ENCODE data around the gene S100A3.

The S100A3 gene

GRCh38 chr1:153547560-153548551, 1.2 kb downstream of the S100A3 start:
- no peak for DNase-seq

GRCh38 chr1:153546796-153547559, 2.1 kb downstream of the S100A3 start:
- DNase-seq, result peak; percentile 33

DNA sequence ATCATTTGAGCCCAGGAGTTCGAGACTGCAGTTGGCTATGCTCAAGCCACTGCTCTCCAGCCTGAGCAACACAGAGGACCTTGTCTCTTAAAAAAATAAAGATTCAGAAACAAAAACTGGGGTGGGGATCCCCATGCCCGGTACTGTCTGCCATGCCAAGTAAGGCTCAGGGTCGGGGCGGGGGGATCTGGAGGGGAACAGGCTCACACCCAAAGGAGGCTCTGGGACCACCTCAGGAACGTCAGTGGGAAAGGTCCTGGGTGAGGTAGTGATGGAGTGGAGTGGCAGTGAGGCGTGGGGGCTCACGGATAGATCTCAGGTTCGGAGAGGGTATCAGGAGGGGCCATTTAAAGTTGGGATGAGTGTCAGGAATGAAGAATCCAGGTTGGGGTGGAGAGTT, 2.7 kb downstream of the S100A3 start:
- DNase-seq, result no peak

DNA sequence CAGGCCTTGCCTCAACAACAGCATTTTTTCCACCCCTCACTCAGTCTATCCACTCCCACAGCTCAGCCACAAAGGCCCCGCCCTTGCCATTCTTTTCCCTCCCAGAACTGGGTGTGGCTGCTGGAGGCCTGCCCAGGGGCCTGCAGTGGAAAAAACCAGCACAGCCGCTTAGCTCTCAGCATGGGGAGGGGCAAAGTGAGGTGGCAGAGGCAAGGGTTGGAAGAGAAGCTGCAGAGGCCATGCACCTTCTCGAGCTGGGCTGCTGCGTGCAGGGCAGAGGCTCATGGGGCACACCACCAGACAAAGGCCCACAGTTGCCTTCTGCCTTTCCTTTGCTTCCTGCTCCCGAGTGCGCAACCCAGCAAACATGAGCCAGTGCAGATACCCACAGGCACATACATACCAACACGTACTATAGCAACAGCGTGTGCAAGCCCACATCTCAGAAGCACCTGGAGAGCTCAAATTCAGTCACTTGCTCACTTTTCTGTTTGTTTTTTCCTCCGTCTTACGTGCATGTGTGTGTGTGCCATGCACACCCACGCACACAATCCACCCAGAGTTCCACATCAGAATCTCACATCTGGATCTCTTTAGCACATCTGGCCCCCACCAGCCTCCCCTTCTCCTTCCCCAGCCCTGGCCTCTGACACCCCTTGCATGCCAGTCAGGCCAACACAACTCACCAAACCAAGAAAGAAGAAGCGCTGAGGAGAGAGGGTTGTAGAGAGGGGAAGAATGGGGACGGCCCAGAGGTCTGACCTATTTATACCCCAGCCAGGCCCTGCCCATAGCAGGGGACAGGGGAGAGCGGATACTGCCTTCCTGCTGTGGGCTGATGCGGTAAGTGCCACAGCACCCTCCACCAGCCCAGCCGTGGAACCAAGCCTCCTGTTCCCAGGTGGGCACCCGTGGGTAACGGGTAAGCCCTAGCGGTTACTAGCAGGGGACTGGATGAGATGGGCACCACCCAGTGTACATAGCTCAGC, 3.7 kb downstream of the S100A3 start, which contains the start of gene S100A4:
TSS of gene S100A4 (minus strand) at position 740 of the 989 bp plus-strand sequence. CDS start 1,012 bp downstream, outside the sequence.
- peak; percentile 97 for DNase-seq

GRCh38 chr1:153544453-153545066, 4.5 kb downstream of the S100A3 start:
- no peak for DNase-seq

GRCh38 chr1:153543736-153544135, 5.3 kb downstream of the S100A3 start:
- DNase-seq, result no peak

DNA sequence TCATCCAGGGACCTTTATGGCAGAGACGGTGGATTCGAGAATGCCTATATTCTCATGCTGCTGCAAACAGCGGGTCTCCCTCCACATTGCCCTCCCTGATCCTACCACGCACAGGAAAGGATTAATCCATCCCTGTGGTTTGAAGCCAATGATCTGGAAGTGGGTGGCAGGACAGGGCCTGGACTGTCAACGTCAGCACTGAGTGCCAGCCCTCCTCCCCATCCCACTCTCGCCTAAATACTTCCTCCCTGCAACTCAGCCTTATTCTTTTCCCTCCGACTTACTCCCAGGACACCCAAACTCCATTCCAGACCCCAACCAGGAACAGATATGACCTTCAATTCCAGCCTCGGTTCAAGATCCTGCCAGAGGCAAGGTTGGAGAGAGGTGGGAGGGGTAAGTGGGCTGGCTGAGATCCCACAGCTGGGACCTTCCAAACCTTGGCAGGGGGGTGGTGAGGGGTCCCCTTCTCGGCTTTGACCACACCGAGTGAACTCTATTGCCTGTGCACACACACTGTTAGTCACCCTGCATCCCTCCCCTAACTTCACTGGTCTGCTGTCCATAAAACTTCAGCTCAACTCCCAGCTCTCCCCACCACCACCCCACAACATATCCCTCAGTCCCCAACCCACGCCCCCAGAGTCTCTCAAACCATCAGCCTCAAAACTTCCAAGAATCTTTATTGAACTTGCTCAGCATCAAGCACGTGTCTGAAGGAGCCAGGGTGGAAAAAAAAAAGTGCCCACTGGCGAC, 5.9 kb downstream of the S100A3 start:
- DNase-seq, result no peak

GRCh38 chr1:153541641-153542590, 7.1 kb downstream of the S100A3 start:
- DNase-seq, result no peak

DNA sequence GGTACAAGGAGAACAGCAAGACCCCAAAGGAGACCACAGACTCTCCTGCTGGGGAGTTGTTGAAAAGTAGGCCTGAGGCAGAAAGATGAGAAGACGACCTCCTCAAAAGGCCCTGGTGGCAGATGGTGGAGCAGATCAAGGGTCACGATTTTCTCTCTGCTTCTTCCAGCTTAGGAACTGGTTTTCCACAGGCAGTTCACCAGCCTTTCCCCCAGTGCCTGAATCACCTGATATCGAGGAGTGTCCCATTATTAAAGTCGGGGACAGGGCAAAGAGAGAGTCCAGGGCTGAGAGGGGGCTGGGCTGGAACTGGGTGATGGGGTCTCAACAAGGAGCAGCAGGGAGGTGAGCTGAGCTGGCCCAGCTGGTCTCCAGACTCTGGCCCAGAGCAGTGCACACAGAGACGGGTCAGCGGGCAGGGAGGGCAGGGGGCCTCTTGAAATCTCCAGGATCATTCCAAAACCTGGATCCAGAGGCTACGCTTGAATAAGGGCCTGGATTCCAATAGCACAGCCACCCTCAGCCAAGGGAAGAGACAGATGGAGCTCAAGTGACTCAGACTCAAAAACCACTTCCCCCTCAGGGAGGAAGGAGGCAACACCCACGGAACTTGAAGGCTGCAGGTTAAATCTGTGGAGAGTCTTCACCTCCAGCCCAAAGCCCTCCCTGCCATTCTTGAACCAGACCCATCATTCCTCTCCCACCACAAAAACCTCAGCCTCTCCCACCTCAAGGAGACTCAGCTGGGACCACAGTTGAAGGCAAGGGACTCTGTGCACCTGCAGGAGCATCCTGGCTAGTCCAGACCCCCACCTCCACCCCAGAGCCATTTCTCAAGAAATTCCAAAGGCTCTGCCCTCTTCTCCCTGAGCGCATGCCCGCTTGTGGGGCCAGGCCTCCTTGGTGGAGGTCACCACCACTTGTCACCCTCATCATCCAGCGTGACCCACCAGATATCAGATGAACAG, 8.4 kb downstream of the S100A3 start, which contains the start of gene S100A5:
TSS of gene S100A5 (minus strand) at position 541 of the 968 bp plus-strand sequence. CDS start 743 bp downstream, outside the sequence.
- peak; percentile 69 for DNase-seq

- DNase-seq, result no peak
Observed at GRCh38 chr1:153539395-153540093, 9.5 kb downstream of the S100A3 start.

DNA sequence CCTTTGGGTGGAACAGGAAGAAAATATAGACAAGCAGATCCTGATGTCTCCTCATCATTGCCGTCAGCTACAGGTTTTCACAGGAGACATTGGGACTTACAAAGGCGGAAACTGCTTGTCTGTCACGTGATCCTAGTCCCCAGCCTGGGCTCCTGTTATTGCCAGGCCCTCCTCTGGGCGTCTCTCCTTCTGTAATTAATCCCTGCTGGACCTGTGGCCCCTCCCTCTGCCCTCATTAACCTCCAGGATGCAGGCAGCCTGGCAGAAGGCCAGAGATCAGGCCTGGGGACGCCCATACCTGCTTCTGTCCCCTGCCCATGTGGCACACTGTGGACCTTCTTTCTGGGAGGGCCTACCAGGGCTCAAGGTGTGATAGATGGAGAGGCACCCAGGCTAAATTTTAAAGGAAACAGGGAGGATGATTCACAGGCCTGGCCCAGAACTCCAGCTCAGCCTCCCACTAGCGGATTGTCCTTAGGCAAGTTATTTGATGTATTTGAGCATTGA, 10.7 kb downstream of the S100A3 start:
- DNase-seq, result peak; percentile 55

GRCh38 chr1:153537376-153537730, 11.7 kb downstream of the S100A3 start:
- DNase-seq, result no peak

DNA sequence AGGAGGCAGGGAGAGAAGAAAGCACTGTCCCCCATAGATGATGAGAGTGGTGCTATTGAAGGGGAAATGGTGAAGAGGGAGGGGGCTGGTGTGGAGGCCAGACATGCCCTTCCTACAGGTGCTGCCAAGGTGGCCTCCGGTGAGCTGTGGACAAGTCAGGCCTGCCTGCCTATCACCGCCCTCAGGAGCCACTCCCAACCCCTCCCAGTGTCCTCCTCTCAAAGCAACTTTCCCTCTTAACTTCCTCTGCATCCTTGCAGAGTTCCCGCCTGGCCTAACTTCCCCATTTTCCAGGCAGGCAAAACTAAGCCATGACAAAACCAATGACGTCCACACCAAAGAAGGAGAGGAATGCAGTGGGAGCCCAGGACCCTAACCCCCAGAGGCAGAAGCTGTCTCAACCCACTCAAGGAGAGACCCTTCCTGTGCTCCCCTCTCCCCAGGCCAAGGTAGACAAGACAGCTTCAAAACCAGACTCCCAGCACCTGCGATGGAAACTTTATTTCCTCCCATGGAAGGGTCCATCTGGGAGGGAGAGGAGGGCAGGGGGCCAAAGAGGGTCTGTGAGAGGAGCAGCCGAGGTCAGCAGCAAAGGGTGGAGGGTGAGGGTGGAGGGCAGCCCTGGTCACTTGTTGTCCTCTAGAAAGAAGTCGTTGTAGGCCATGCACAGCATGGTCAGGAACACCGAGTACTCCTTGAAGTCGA, 12.2 kb downstream of the S100A3 start:
- DNase-seq, result no peak

DNA sequence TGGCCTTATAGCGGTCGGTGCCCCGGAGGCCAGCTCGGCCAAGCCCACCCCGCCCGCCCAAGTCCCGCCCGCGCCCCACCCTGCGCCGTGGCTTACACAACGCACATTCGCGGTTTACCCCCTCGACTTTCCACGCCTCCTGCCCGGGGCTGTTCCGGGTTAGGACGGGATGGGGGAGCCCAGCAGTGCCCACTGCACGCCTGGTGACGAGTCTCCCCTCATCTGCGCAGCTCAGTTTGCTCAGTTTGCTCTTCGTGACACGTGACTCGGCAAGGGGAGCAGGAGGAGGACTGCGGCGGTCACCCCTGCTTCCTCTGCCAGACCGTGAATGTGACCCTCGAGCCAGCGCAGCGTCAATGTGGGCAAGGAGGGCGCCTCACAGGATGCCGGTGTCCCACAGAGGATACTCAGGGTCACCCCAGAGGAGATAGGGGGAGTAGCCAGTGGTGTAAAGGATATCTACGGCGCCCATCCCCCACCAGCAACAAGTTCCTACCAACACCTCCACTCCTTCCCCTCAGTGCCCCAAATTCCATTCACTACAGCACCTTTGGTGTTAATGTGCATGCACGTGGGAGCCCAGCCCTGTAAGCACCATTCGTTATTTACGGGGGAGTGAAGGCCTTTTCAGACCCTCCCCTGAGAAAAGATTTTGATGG, 12.9 kb downstream of the S100A3 start:
- DNase-seq, result peak; percentile 94

DNA sequence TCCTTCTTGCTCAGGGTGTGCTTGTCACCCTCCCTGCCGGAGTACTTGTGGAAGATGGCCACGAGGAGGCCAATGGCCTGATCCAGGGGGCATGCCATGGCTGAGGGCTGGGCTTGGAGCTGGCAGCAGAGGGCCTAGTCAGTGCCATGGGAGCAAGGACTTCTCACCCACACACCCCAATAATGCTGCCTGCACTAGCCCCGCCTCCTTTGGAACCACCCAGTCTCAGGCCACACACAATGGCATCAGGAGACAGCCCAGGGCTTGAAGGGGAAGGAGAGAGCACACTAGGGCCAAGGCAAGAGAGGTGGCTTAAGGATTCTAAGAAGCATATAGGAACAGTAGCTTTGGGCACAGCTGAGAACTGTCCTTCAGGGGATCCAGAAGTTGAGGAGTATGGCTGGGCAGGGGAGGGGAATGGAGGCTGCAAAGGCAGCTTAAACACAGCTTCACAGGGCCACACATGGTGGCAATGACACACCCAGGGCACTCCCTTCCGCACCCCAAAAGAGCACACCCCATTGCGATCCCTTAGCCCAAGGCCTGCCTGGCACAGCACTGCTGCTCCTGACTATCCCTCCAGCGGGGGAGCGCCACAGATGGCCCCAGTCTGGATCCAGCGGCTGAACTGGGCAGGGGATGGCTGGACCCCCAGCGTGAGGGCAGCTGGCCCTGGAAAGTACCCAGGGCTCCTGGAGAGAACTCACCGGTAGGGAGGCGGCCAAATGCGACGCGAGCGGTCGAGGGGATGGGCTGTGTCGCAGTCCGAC, 13.6 kb downstream of the S100A3 start, which contains the start of gene S100A6:
TSS of gene S100A6 (minus strand) at position 750 of the 770 bp plus-strand sequence. CDS start at position 98, 652 bp downstream.
- DNase-seq, result peak; percentile 43
